H1 (cell line): ENCODE results near the gene KANTR. TPM values are rescaled to one million over a fixed set of nuclear protein-coding genes. Genes with fewer than 3 reads are reported as not detected.

Source experiments
- CHD7 ChIP-seq: fragments of 300-600 bp; sonication (generic); IDR thresholded peaks from 2 replicates; pipeline ENCODE4 v1.7.1; 2012; ENCODE audit warnings: low read length, moderate library complexity, mild to moderate bottlenecking, inconsistent platforms; ENCODE audit not compliant: insufficient replicate concordance
- CTCF ChIP-seq, 3 experiments: IDR thresholded peaks; 1 replicate in 2 of 3; 2 replicates in 1 of 3; pipeline versions ENCODE4 v1.5.1 to v1.6.1; 2011; ENCODE audit warnings: low read length in 3 of 3, mild to moderate bottlenecking in 3 of 3, inconsistent platforms in 2 of 3, low read depth in 1 of 3, moderate library complexity in 1 of 3; ENCODE audit not compliant: insufficient read depth in 1 of 3; ENCODE audit errors: control extremely low read depth in 1 of 3
- GABPA ChIP-seq: IDR thresholded peaks from 2 replicates; pipeline ENCODE4 v1.6.1; 2011; ENCODE audit warnings: mild to moderate bottlenecking, low read length, moderate library complexity, borderline replicate concordance; ENCODE audit not compliant: insufficient read depth
- HDAC6 ChIP-seq: IDR thresholded peaks from one replicate; pipeline ENCODE4 v1.7.1; 2012; ENCODE audit warnings: low read depth, mild to moderate bottlenecking, inconsistent platforms, low read length, moderate library complexity
- KDM1A ChIP-seq: fragments of 200-600, 300-600 bp; sonication (generic); IDR thresholded peaks from 2 replicates; pipeline ENCODE4 v1.7.1; 2016; ENCODE audit warnings: mild to moderate bottlenecking, low read length, borderline replicate concordance
- RAD21 ChIP-seq, 2 experiments: IDR thresholded peaks in 1 of 2; conservative IDR thresholded peaks in 1 of 2; 2 replicates each; pipeline ENCODE4 v1.6.1; 2011; ENCODE audit warnings: low read depth in 2 of 2, low read length in 2 of 2, improper control_type of control experiment in 1 of 2, inconsistent platforms in 1 of 2, mild to moderate bottlenecking in 1 of 2, moderate library complexity in 1 of 2
- RBBP5 ChIP-seq: IDR thresholded peaks from 2 replicates; pipeline ENCODE4 v1.7.1; 2012; ENCODE audit warnings: low read depth, mild to moderate bottlenecking, inconsistent platforms, low read length, moderate library complexity, borderline replicate concordance
- SIN3A ChIP-seq, 2 experiments: IDR thresholded peaks in 1 of 2; conservative IDR thresholded peaks in 1 of 2; 2 replicates each; pipeline ENCODE4 v1.6.1; 2011 to 2012; ENCODE audit warnings: low read length in 2 of 2, improper control_type of control experiment in 1 of 2, low read depth in 1 of 2, mild to moderate bottlenecking in 1 of 2
- polyA plus RNA-seq, 7 experiments: library from polyadenylated mRNA; depleted of rRNA in 3 of 7; stranded (reverse) in 5 of 7; unstranded in 2 of 7; fragments of >200 nt in 5 of 7; fragments of 200-250 nt in 2 of 7; gene quantifications; 1 replicate in 5 of 7; 2 replicates in 1 of 7; 4 replicates in 1 of 7; pipeline versions ENCODE4 v1.2.1 to v1.2.3, GENCODE V29; 2011 to 2013; ENCODE audit warnings: missing spikeins in 2 of 7, mixed read lengths in 2 of 7
- total RNA-seq: library from RNA; stranded (reverse); fragmentation: NEBNext Ultra II Directional; extraction: Animal tissue kit (Norgen Biotek cat#: 25700); gene quantifications from 2 replicates; pipeline ENCODE4 v1.2.1, GENCODE V29; 2021

KANTR gene
- total and polyA plus RNA-seq, 2 of the 8 experiments (the other 6 are each of a cell fraction or from before 2014, with no cell fraction given), result 7.7 to 9.5 TPM

- TF ChIP-seq CHD7 (no peak), RAD21 (IDR thresholded peaks at IDR 0.05 in 1 of 2, conservative IDR thresholded peaks at IDR 0.05 in 1 of 2; ENCODE audit: low read depth in 2 of 2, low read length in 2 of 2) (no peak), RBBP5 (no peak), KDM1A (no peak), GABPA (no peak), SIN3A (conservative IDR thresholded peaks at IDR 0.05 in 1 of 2, IDR thresholded peaks at IDR 0.05 in 1 of 2; ENCODE audit: low read depth in 1 of 2, low read length in 2 of 2) (no peak), CTCF (IDR thresholded peaks at IDR 0.05; ENCODE audit: control extremely low read depth in 1 of 3, insufficient read depth in 1 of 3, low read depth in 1 of 3, low read length in 3 of 3) (no peak), HDAC6 (no peak)
These were observed 22.9 kb upstream of the KANTR start (continued) for GRCh38 chrX:53071064-53071463.
